Osteoblast (primary cell): ENCODE data around the gene MBD5. TPM values are rescaled to one million over a fixed set of nuclear protein-coding genes. Genes with fewer than 3 reads are reported as not detected.

ENCODE experiments used
- DNase-seq: peaks from one replicate; pipeline ENCODE4 v3.0.0; 2011; ENCODE audit warnings: low spot score, mixed read lengths; ENCODE audit not compliant: insufficient read length; ENCODE audit errors: missing footprints
- H2AFZ ChIP-seq: 2 replicates; pipeline ENCODE4 v1.6.0; 2011; ENCODE audit warnings: mild to moderate bottlenecking, low read length
- H3K27ac ChIP-seq: 2 replicates; pipeline ENCODE4 v1.5.1; 2011; ENCODE audit warnings: mild to moderate bottlenecking, low read depth, low read length, moderate library complexity
- H3K27me3 ChIP-seq: 2 replicates; pipeline ENCODE4 v1.6.0; 2012; ENCODE audit warnings: mild to moderate bottlenecking, control low read depth, inconsistent platforms, low read length, moderate library complexity; ENCODE audit not compliant: insufficient read depth
- H3K36me3 ChIP-seq: 2 replicates; pipeline ENCODE4 v1.5.1; 2011; ENCODE audit warnings: mild to moderate bottlenecking, low read length, control low read depth, moderate library complexity; ENCODE audit not compliant: insufficient read depth
- H3K4me1 ChIP-seq: 2 replicates; pipeline ENCODE4 v1.5.1; 2011; ENCODE audit warnings: mild to moderate bottlenecking, low read length, control low read depth, moderate library complexity; ENCODE audit not compliant: insufficient read depth
- H3K4me2 ChIP-seq: 2 replicates; pipeline ENCODE4 v1.6.0; 2011; ENCODE audit warnings: mild to moderate bottlenecking, low read length; ENCODE audit not compliant: insufficient read depth
- H3K4me3 ChIP-seq: fragments of 200-600 bp; sonication (generic); 3 replicates; pipeline ENCODE4 v1.5.1; 2012; ENCODE audit warnings: mild to moderate bottlenecking, low read length, inconsistent platforms; ENCODE audit not compliant: insufficient read depth
- H3K79me2 ChIP-seq: 2 replicates; pipeline ENCODE4 v1.6.0; 2012; ENCODE audit warnings: mild to moderate bottlenecking, low read length, control low read depth, inconsistent platforms; ENCODE audit not compliant: insufficient read depth
- H3K9me3 ChIP-seq: 2 replicates; pipeline ENCODE4 v1.5.1; 2011; ENCODE audit warnings: low read depth, low read length, control low read depth
- H4K20me1 ChIP-seq: 2 replicates; pipeline ENCODE4 v1.6.0; 2012; ENCODE audit warnings: mild to moderate bottlenecking, low read length, control low read depth; ENCODE audit not compliant: insufficient read depth
- total RNA-seq: library from RNA; depleted of rRNA; stranded (reverse); fragments of >200 nt; gene quantifications from 2 replicates; pipeline ENCODE4 v1.2.3, GENCODE V29; 2012
- TF ChIP-seq, protein P1 (sequence below): IDR thresholded peaks from 2 replicates; pipeline ENCODE4 v1.5.1; 2011; ENCODE audit warnings: mild to moderate bottlenecking, low read depth, low read length, moderate library complexity; ENCODE audit errors: extremely low read depth

MBD5 gene
- total RNA-seq, 1 donor, result 22.4 TPM

DNA sequence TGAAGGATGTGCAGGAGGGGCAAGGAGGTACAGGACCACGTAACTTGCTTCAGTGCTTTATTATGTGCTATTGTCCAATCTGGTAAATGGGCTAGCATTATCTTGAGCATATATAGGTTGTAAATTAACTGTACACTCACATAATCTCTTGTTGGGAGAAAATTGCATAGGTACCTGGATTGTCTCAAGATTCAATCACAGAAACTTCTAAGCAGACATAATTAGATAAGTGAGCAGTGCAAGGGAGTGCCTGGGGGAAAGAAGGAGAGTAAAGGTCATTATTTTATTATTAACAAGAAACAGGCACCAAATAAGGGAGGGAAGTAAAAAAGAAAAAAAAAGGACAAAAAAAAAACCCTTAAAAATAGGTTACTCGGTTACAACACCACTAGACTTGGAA, 186.2 kb downstream of the MBD5 start:
- TF ChIP-seq, protein P1, sequence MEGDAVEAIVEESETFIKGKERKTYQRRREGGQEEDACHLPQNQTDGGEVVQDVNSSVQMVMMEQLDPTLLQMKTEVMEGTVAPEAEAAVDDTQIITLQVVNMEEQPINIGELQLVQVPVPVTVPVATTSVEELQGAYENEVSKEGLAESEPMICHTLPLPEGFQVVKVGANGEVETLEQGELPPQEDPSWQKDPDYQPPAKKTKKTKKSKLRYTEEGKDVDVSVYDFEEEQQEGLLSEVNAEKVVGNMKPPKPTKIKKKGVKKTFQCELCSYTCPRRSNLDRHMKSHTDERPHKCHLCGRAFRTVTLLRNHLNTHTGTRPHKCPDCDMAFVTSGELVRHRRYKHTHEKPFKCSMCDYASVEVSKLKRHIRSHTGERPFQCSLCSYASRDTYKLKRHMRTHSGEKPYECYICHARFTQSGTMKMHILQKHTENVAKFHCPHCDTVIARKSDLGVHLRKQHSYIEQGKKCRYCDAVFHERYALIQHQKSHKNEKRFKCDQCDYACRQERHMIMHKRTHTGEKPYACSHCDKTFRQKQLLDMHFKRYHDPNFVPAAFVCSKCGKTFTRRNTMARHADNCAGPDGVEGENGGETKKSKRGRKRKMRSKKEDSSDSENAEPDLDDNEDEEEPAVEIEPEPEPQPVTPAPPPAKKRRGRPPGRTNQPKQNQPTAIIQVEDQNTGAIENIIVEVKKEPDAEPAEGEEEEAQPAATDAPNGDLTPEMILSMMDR, result no peak
- H2AFZ ChIP-seq, result no peak overlapping the region
- no peaks in the 10 kb centered on the region for H3K27me3 ChIP-seq
- H3K36me3 ChIP-seq, result no peaks in the 10 kb centered on the region
- DNase-seq, result no peak
- no peaks in the 10 kb centered on the region for H4K20me1 ChIP-seq
- no peak overlapping the region for H3K4me3 ChIP-seq
- H3K9me3 ChIP-seq, result no peaks in the 10 kb centered on the region
- no peak overlapping the region for H3K4me2 ChIP-seq
- no peaks in the 10 kb centered on the region for H3K79me2 ChIP-seq
- H3K27ac ChIP-seq, result no peak overlapping the region
- H3K4me1 ChIP-seq, result no peaks in the 10 kb centered on the region

DNA sequence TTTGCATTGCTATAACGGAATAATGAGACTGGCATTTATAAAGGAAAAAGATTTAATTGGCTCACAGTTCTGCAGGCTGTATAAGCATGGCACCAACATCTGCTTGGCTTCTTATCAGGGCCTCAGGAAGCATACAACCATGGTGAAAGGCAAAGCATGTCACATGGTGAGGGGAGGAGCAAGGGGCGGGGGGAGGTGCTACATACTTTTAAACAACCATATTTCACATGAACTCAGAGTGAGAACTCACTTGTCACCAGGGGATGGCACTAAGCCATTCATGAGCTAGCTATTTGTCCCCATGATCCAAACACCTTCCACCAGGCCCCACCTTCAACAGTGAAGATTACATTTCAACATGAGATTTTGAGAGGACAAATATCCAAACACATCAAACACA, 188.7 kb downstream of the MBD5 start:
- no peaks in the 10 kb centered on the region for H3K9me3 ChIP-seq
- H4K20me1 ChIP-seq, result no peaks in the 10 kb centered on the region
- no peaks in the 10 kb centered on the region for H3K4me1 ChIP-seq
- DNase-seq, result no peak
- no peaks in the 10 kb centered on the region for H3K27me3 ChIP-seq
- H3K27ac ChIP-seq, result no peak overlapping the region
- TF ChIP-seq, protein P1, result no peak
- no peak overlapping the region for H3K4me3 ChIP-seq
- H3K79me2 ChIP-seq, result no peaks in the 10 kb centered on the region
- no peaks in the 10 kb centered on the region for H3K36me3 ChIP-seq
- no peak overlapping the region for H2AFZ ChIP-seq
- H3K4me2 ChIP-seq, result no peak overlapping the region

DNA sequence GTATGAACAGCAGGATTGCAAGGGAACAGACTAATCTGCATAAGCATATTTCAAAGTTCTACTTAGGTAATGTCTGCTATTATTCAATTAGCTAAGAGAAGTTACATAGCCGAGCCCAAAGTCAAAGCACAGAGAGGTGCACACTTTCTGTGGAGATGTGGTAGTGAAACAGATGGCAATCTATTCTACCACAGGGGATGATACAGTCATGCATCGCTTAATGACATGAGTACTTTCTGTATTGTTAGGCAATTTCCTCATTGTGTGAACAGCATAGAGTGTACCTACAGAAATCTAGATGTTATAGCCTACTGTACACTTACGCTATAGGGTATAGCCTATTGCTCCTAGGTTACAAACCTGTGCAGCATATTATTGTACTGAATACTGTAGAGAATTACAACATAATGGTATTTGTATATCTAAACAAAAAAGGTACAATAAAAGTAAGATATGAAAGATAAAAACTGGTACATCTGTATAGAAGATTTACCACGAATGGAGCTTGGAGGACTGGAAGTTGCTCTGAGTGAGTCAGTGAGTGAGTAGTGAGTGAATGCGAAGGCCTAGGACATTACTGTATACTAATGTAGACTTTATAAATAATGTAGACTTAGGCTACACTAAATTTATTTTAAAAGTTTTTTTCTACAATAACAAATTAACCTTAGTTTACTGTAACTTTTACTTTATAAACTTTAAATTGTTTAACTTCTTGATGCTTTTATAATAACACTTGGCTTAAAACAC, 197.6 kb downstream of the MBD5 start:
- Histone ChIP-seq H3K4me3 (no peak overlapping the region), H3K4me1 (no peaks in the 10 kb centered on the region), H3K79me2 (no peaks in the 10 kb centered on the region), H3K4me2 (no peak overlapping the region), H4K20me1 (peaks cover 3% of the 10 kb centered on the region), H3K27ac (no peak overlapping the region), H3K27me3 (no peaks in the 10 kb centered on the region), H3K36me3 (no peaks in the 10 kb centered on the region), H3K9me3 (peaks cover 3% of the 10 kb centered on the region), H2AFZ (no peak overlapping the region)
- TF ChIP-seq, protein P1, result no peak
- DNase-seq, result no peak

DNA sequence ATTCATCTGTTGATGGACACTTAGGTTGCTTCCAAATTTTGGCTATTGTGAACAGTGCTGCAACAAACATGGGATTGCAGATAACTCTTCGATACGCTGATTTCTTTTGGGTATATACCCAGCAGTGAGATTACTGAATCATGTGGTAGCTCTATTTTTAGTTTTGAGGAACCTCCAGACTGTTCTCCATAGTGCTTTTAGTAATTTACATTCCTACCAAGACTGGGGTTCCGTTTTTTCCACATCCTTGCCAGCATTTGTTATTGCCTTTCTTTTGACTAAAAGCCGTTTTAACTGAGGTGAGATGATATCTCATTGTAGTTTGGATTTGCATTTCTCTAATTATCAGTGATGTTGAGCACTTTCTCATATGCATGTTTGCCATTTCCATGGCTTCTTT, 200.3 kb downstream of the MBD5 start:
- H3K27ac ChIP-seq, result no peak overlapping the region
- H3K27me3 ChIP-seq, result no peaks in the 10 kb centered on the region
- peaks cover 3% of the 10 kb centered on the region for H3K9me3 ChIP-seq
- no peak overlapping the region for H3K4me3 ChIP-seq
- H3K4me1 ChIP-seq, result no peaks in the 10 kb centered on the region
- no peaks in the 10 kb centered on the region for H3K36me3 ChIP-seq
- DNase-seq, result no peak
- H3K4me2 ChIP-seq, result no peak overlapping the region
- H2AFZ ChIP-seq, result no peak overlapping the region
- H3K79me2 ChIP-seq, result no peaks in the 10 kb centered on the region
- peaks cover 3% of the 10 kb centered on the region for H4K20me1 ChIP-seq
- TF ChIP-seq, protein P1, result no peak
